LNCAP (cell line): ENCODE measurements around the gene ASCC3.

Source experiments
- CTCF ChIP-seq: fragments of 450-650 bp; IDR thresholded peaks from 2 replicates; pipeline ENCODE4 v1.5.1; 2017; ENCODE audit warnings: mild to moderate bottlenecking

ASCC3 gene

GRCh38 chr6:100897671-100898070 lies 16.5 kb upstream of the ASCC3 start:
- no peak for TF ChIP-seq CTCF

GRCh38 chr6:100893743-100894142 lies 12.6 kb upstream of the ASCC3 start:
- no peak for TF ChIP-seq CTCF

GRCh38 chr6:100892693-100893092 lies 11.6 kb upstream of the ASCC3 start:
- TF ChIP-seq CTCF, result no peak

- TF ChIP-seq CTCF, result no peak
Observed at GRCh38 chr6:100892116-100892515, 11.0 kb upstream of the ASCC3 start.

- no peak for TF ChIP-seq CTCF
Observed at GRCh38 chr6:100891079-100891478, 9.9 kb upstream of the ASCC3 start.

GRCh38 chr6:100889351-100889750 lies 8.2 kb upstream of the ASCC3 start:
- TF ChIP-seq CTCF, result no peak

- no peak for TF ChIP-seq CTCF
Observed at GRCh38 chr6:100886076-100886475, 4.9 kb upstream of the ASCC3 start.

- TF ChIP-seq CTCF, result no peak
Observed at GRCh38 chr6:100883347-100883746, 2.2 kb upstream of the ASCC3 start.
